H9 (cell line): ENCODE data around the gene PTPN23. TPM values are rescaled to one million over a fixed set of nuclear protein-coding genes. Genes with fewer than 3 reads are reported as not detected.
A peak's percentile ranks its signal among the peaks of the same experiment; 100 is the strongest.

Source experiments
- DNase-seq: peaks from one replicate; pipeline ENCODE4 v3.0.0-alpha.2; 2017
- H2AFZ ChIP-seq: one replicate; pipeline ENCODE4 v1.6.1; 2013; ENCODE audit warnings: mild to moderate bottlenecking, low read length, control low read depth, moderate library complexity
- H2AK5ac ChIP-seq: 2 replicates; pipeline ENCODE4 v1.6.1; 2013; ENCODE audit warnings: low read length, control low read depth, mixed read lengths; ENCODE audit not compliant: insufficient read length
- H2BK120ac ChIP-seq: one replicate; pipeline ENCODE4 v1.6.1; 2013; ENCODE audit warnings: low read depth, mild to moderate bottlenecking, low read length, control low read depth, inconsistent platforms; ENCODE audit not compliant: poor library complexity, severe bottlenecking
- H2BK12ac ChIP-seq: 2 replicates; pipeline ENCODE4 v1.6.1; 2013; ENCODE audit warnings: low read length, control low read depth, mixed read lengths, low read depth; ENCODE audit not compliant: insufficient read length
- H2BK15ac ChIP-seq: 2 replicates; pipeline ENCODE4 v1.6.1; 2013; ENCODE audit warnings: low read depth, low read length, control low read depth
- H2BK20ac ChIP-seq: one replicate; pipeline ENCODE4 v1.6.1; 2013; ENCODE audit warnings: low read depth, mild to moderate bottlenecking, low read length, control low read depth, inconsistent platforms; ENCODE audit not compliant: poor library complexity, severe bottlenecking
- H2BK5ac ChIP-seq: 2 replicates; pipeline ENCODE4 v1.6.1; 2013; ENCODE audit warnings: low read length, control low read depth, mixed read lengths; ENCODE audit not compliant: insufficient read length
- H3K14ac ChIP-seq: 2 replicates; pipeline ENCODE4 v1.6.1; 2013; ENCODE audit warnings: low read length, control low read depth; ENCODE audit not compliant: insufficient read depth
- H3K18ac ChIP-seq: 2 replicates; pipeline ENCODE4 v1.6.1; 2013; ENCODE audit warnings: low read depth, mild to moderate bottlenecking, mixed read lengths, low read length, control low read depth; ENCODE audit not compliant: insufficient read length
- H3K23ac ChIP-seq: 2 replicates; pipeline ENCODE4 v1.6.1; 2013; ENCODE audit warnings: low read length, control low read depth, mixed read lengths, low read depth; ENCODE audit not compliant: insufficient read length
- H3K23me2 ChIP-seq: 2 replicates; pipeline ENCODE4 v1.6.1; 2013; ENCODE audit warnings: low read depth, mild to moderate bottlenecking, mixed read lengths, low read length, control low read depth; ENCODE audit not compliant: insufficient read length, poor library complexity, severe bottlenecking
- H3K27ac ChIP-seq: 2 replicates; pipeline ENCODE4 v1.5.1; 2013; ENCODE audit warnings: low read length, control low read depth, mixed read lengths, low read depth; ENCODE audit not compliant: insufficient read length
- H3K27me3 ChIP-seq: 2 replicates; pipeline ENCODE4 v1.6.1; 2013; ENCODE audit warnings: low read length, control low read depth, inconsistent platforms; ENCODE audit not compliant: insufficient read depth
- H3K4ac ChIP-seq: 2 replicates; pipeline ENCODE4 v1.6.1; 2013; ENCODE audit warnings: low read depth, mild to moderate bottlenecking, control low read depth, inconsistent platforms, low read length, moderate library complexity
- H3K4me1 ChIP-seq: 2 replicates; pipeline ENCODE4 v1.6.1; 2013; ENCODE audit warnings: low read length, control low read depth, inconsistent platforms; ENCODE audit not compliant: insufficient read depth
- H3K4me2 ChIP-seq: 2 replicates; pipeline ENCODE4 v1.6.1; 2013; ENCODE audit warnings: low read length, control low read depth, mixed read lengths; ENCODE audit not compliant: insufficient read length, insufficient read depth
- H3K56ac ChIP-seq: 2 replicates; pipeline ENCODE4 v1.6.1; 2013; ENCODE audit warnings: low read depth, mild to moderate bottlenecking, mixed read lengths, low read length, control low read depth; ENCODE audit not compliant: insufficient read length
- H3K79me1 ChIP-seq: 2 replicates; pipeline ENCODE4 v1.6.1; 2013; ENCODE audit warnings: low read depth, mild to moderate bottlenecking, moderate library complexity, low read length, control low read depth, inconsistent platforms; ENCODE audit not compliant: insufficient read depth, poor library complexity, severe bottlenecking
- H3K79me2 ChIP-seq: 2 replicates; pipeline ENCODE4 v1.6.1; 2013; ENCODE audit warnings: low read length, control low read depth, inconsistent platforms; ENCODE audit not compliant: insufficient read depth
- H3K9ac ChIP-seq: 2 replicates; pipeline ENCODE4 v1.6.1; 2013; ENCODE audit warnings: low read length, control low read depth, mixed read lengths; ENCODE audit not compliant: insufficient read length; ENCODE audit errors: extremely low read depth
- H3K9me3 ChIP-seq: one replicate; pipeline ENCODE4 v1.6.1; 2013; ENCODE audit warnings: low read depth, low read length, inconsistent platforms; ENCODE audit not compliant: control insufficient read depth
- H3T11ph ChIP-seq: one replicate; pipeline ENCODE4 v1.6.1; 2013; ENCODE audit warnings: mild to moderate bottlenecking, low read length, control low read depth, inconsistent platforms
- H4K20me1 ChIP-seq: one replicate; pipeline ENCODE4 v1.6.1; 2013; ENCODE audit not compliant: control insufficient read depth, insufficient read length, insufficient read depth
- H4K5ac ChIP-seq: 2 replicates; pipeline ENCODE4 v1.6.1; 2013; ENCODE audit warnings: low read depth, mild to moderate bottlenecking, mixed read lengths, low read length, control low read depth; ENCODE audit not compliant: insufficient read length
- H4K8ac ChIP-seq: replicated peaks from 2 replicates; pipeline ENCODE4 v1.6.1; 2013; ENCODE audit warnings: low read length, control low read depth, mixed read lengths, low read depth; ENCODE audit not compliant: insufficient read length
- H4K91ac ChIP-seq: 2 replicates; pipeline ENCODE4 v1.6.1; 2013; ENCODE audit warnings: low read depth, mild to moderate bottlenecking, moderate library complexity, mixed read lengths, low read length, control low read depth; ENCODE audit not compliant: insufficient read length
- H3K27ac Mint-ChIP-seq, 3 experiments: 2 replicates in 2 of 3; 3 replicates in 1 of 3; pipeline ENCODE4 v1.8.0; 2020 to 2021; ENCODE audit warnings: mixed read lengths in 3 of 3, mild to moderate bottlenecking in 1 of 3, moderate library complexity in 1 of 3
- H3K27me3 Mint-ChIP-seq: 2 replicates; pipeline ENCODE4 v1.8.0; 2021; ENCODE audit warnings: low read depth, mild to moderate bottlenecking, moderate library complexity, mixed read lengths
- H3K36me3 Mint-ChIP-seq, 3 experiments: 2 replicates in 2 of 3; 3 replicates in 1 of 3; pipeline ENCODE4 v1.8.0; 2020 to 2021; ENCODE audit warnings: low read depth in 3 of 3, mixed read lengths in 3 of 3; ENCODE audit not compliant: insufficient read depth in 1 of 3
- H3K4me1 Mint-ChIP-seq, 2 experiments: 2 replicates each; pipeline ENCODE4 v1.8.0; 2020; ENCODE audit warnings: mixed read lengths in 2 of 2
- H3K4me3 Mint-ChIP-seq, 2 experiments: 2 replicates in 1 of 2; 3 replicates in 1 of 2; pipeline ENCODE4 v1.8.0; 2020 to 2021; ENCODE audit warnings: mild to moderate bottlenecking in 2 of 2, mixed read lengths in 2 of 2, moderate library complexity in 1 of 2
- H3K9me3 Mint-ChIP-seq, 2 experiments: 2 replicates in 1 of 2; 3 replicates in 1 of 2; pipeline ENCODE4 v1.8.0; 2020; ENCODE audit warnings: mild to moderate bottlenecking in 2 of 2, mixed read lengths in 2 of 2, moderate library complexity in 1 of 2
- WGBS: extraction: QIAGEN DNeasy Blood & Tissue Kit; methylation state at CpG from one replicate; pipeline ENCODE4 v1.1.7; 2013; ENCODE audit warnings: missing lambda C conversion rate, low lambda C conversion rate, mixed read lengths; ENCODE audit not compliant: insufficient read length; ENCODE audit errors: extremely low coverage; 5-methylcytosine and 5-hydroxymethylcytosine counted together
- total RNA-seq: library from RNA; stranded (reverse); gene quantifications from 2 replicates; pipeline ENCODE4 v1.2.1, GENCODE V29; 2021
- TF ChIP-seq, protein P1 (sequence below): fragments of 200-600 bp; sonication (generic); conservative IDR thresholded peaks from 3 replicates; pipeline ENCODE4 v1.8.0; 2021; ENCODE audit warnings: antibody characterized with exemption, mild to moderate bottlenecking

PTPN23 gene
- total RNA-seq, 1 experiment from 2014 or later, result 42.2 TPM

DNA sequence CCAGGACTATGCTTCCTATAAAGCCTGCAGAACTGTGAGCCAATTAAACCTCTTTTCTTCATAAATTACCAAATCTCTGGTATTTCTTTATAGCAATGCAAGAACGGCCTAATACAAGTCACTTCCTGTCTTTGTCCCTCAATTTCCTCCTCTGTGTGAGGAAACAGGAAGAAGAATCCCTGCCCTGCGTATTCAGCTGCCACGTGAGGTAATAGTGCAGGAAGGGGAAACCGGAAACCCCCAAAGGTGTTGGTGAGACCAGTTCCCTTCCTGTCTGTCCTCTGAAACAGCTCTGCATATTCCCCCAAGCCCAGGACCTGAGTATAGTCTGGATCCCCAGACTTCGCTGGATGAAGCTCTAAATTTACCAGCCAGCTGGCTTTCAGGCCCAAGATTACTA is 18.1 kb upstream of the PTPN23 start:
- H3K36me3 Mint-ChIP-seq, result peaks cover 22 to 28% (median 27%) of the 10 kb centered on the region in 3 experiments
- Histone ChIP-seq H3K23ac (no peak overlapping the region), H3K27ac (no peak overlapping the region), H4K8ac (no peak overlapping the region), H3K56ac (no peak overlapping the region), H4K5ac (no peak overlapping the region), H3T11ph (no peak overlapping the region), H3K79me1 (no peaks in the 10 kb centered on the region), H3K4me2 (no peak overlapping the region), H4K20me1 (no peaks in the 10 kb centered on the region), H2AK5ac (no peak overlapping the region), H3K14ac (no peak overlapping the region), H3K79me2 (no peaks in the 10 kb centered on the region), H3K4ac (no peak overlapping the region), H3K9ac (no peak overlapping the region), H3K9me3 (peaks cover 11% of the 10 kb centered on the region), H2BK20ac (no peak overlapping the region), H2BK120ac (no peak overlapping the region), H3K4me1 (no peaks in the 10 kb centered on the region), H3K23me2 (no peaks in the 10 kb centered on the region), H2BK15ac (no peak overlapping the region), H3K27me3 (no peaks in the 10 kb centered on the region), H2BK5ac (no peak overlapping the region), H2AFZ (no peak overlapping the region), H4K91ac (no peak overlapping the region), H3K18ac (no peak overlapping the region), H2BK12ac (no peak overlapping the region)
- TF ChIP-seq, protein P1, sequence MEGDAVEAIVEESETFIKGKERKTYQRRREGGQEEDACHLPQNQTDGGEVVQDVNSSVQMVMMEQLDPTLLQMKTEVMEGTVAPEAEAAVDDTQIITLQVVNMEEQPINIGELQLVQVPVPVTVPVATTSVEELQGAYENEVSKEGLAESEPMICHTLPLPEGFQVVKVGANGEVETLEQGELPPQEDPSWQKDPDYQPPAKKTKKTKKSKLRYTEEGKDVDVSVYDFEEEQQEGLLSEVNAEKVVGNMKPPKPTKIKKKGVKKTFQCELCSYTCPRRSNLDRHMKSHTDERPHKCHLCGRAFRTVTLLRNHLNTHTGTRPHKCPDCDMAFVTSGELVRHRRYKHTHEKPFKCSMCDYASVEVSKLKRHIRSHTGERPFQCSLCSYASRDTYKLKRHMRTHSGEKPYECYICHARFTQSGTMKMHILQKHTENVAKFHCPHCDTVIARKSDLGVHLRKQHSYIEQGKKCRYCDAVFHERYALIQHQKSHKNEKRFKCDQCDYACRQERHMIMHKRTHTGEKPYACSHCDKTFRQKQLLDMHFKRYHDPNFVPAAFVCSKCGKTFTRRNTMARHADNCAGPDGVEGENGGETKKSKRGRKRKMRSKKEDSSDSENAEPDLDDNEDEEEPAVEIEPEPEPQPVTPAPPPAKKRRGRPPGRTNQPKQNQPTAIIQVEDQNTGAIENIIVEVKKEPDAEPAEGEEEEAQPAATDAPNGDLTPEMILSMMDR, result no peak
- peak overlapping the region in 2 of 3 experiments; percentile 64 to 84; a peak in 3 of 7 replicates for H3K27ac Mint-ChIP-seq
- H3K9me3 Mint-ChIP-seq, result peaks cover 29% of the 10 kb centered on the region in 2 experiments
- WGBS, result no CpG with 5 or more reads among the region's 5 CpGs
- DNase-seq, result no peak
- no peaks in the 10 kb centered on the region; the same call in 1 of the 2 replicates for H3K27me3 Mint-ChIP-seq
- no peak overlapping the region for H3K4me3 Mint-ChIP-seq
- H3K4me1 Mint-ChIP-seq, result peaks cover 0 to 8% of the 10 kb centered on the region in 2 experiments; a peak in 2 of 4 replicates
